ENCODE data around the gene SYCE1L. TPM values are rescaled to one million over a fixed set of nuclear protein-coding genes. Genes with fewer than 3 reads are reported as not detected.
"Not testable (repeated sequence)": the region's sequence is repeated elsewhere in the genome, so short reads cannot be mapped to it uniquely, and the experiment has no call there.

SYCE1L gene
- total RNA-seq = 1 to 10 TPM in 2 of 3 donors, under 1 TPM in 1; 0.48 to 5.1 (median 3.6) TPM

- no peak for DNase-seq (ENCODE audit: low spot score in 2 of 2)
- no peaks in the 10 kb centered on the region for H3K27me3 ChIP-seq
- no peaks in the 10 kb centered on the region for H3K9me3 ChIP-seq
- TF ChIP-seq CTCF (IDR thresholded peaks at IDR 0.05) (no peak), POLR2A (IDR thresholded peaks at IDR 0.05) (no peak), POLR2AphosphoS5 (IDR thresholded peaks at IDR 0.05) (no peak)
- H3K27ac ChIP-seq = no peak within 1 kb of the TSS
- intact Hi-C loops (cut with DNase I; ENCODE audit: low total_unique reads) = no loop called here
- H3K4me3 ChIP-seq = no peak within 1 kb of the TSS
- peaks cover 9% of the 10 kb centered on the region for H3K36me3 ChIP-seq
- H3K4me1 ChIP-seq = no peaks in the 10 kb centered on the region
Measured at GRCh38 chr16:77199211-77199610, at the start of gene SYCE1L. Gene SYCE1L, plus strand, starts transcription at chr16:77199408. Its CDS starts 44 bp downstream, at chr16:77199452.

- no peaks in the 10 kb centered on the region for H3K27me3 ChIP-seq
- no peaks in the 10 kb centered on the region for H3K9me3 ChIP-seq
- TF ChIP-seq POLR2A (IDR thresholded peaks at IDR 0.05) = no peak
- TF ChIP-seq CTCF (IDR thresholded peaks at IDR 0.05) = no peak
- no peak for TF ChIP-seq POLR2AphosphoS5 (IDR thresholded peaks at IDR 0.05)
- no peak overlapping the region for H3K4me3 ChIP-seq
- H3K27ac ChIP-seq = peak overlapping the region in 1 of 2 donors; percentile 69
- H3K4me1 ChIP-seq = no peaks in the 10 kb centered on the region
- no peaks in the 10 kb centered on the region for H3K36me3 ChIP-seq
- intact Hi-C loops (cut with DNase I; ENCODE audit: low total_unique reads) = no loop called here
- DNase-seq (ENCODE audit: low spot score in 2 of 2) = no peak
Measured at GRCh38 chr16:77157346-77158058, 41.7 kb upstream of the SYCE1L start.

GRCh38 chr16:77158293-77158692 is 40.9 kb upstream of the SYCE1L start:
- no peaks in the 10 kb centered on the region for H3K27me3 ChIP-seq
- intact Hi-C loops (cut with DNase I; ENCODE audit: low total_unique reads) = no loop called here
- TF ChIP-seq POLR2A (IDR thresholded peaks at IDR 0.05) (no peak), CTCF (IDR thresholded peaks at IDR 0.05) (no peak), POLR2AphosphoS5 (IDR thresholded peaks at IDR 0.05) (no peak)
- no peaks in the 10 kb centered on the region for H3K4me1 ChIP-seq
- H3K27ac ChIP-seq = peak overlapping the region in 1 of 2 donors; percentile 69
- H3K4me3 ChIP-seq = no peak overlapping the region
- H3K36me3 ChIP-seq = no peaks in the 10 kb centered on the region
- DNase-seq (ENCODE audit: low spot score in 2 of 2) = no peak
- no peaks in the 10 kb centered on the region for H3K9me3 ChIP-seq

- H3K27ac ChIP-seq = no peak overlapping the region
- no peaks in the 10 kb centered on the region for H3K9me3 ChIP-seq
- no peak overlapping the region for H3K4me3 ChIP-seq
- intact Hi-C loops (cut with DNase I; ENCODE audit: low total_unique reads) = loop anchor here (10.0 kb wide), 1 partner anchor 1370 kb away; no protein-coding TSS in a partner anchor
- no peak for TF ChIP-seq POLR2AphosphoS5 (IDR thresholded peaks at IDR 0.05)
- no peak for TF ChIP-seq POLR2A (IDR thresholded peaks at IDR 0.05)
- no peak for TF ChIP-seq CTCF (IDR thresholded peaks at IDR 0.05)
- no peak for DNase-seq (ENCODE audit: low spot score in 2 of 2)
- H3K27me3 ChIP-seq = no peaks in the 10 kb centered on the region
- no peaks in the 10 kb centered on the region for H3K4me1 ChIP-seq
- H3K36me3 ChIP-seq = no peaks in the 10 kb centered on the region
Measured at GRCh38 chr16:77165006-77165405, 34.2 kb upstream of the SYCE1L start.

- H3K4me3 ChIP-seq = not testable (repeated sequence)
- intact Hi-C loops (cut with DNase I; ENCODE audit: low total_unique reads) = loop anchor here (10.0 kb wide), 1 partner anchor 1371 kb away; no protein-coding TSS in a partner anchor
Measured at GRCh38 chr16:77165536-77166236, 33.5 kb upstream of the SYCE1L start.

More at GRCh38 chr16:77165536-77166236, 33.5 kb upstream of the SYCE1L start:
- H3K4me1 ChIP-seq; H3K9me3 ChIP-seq; H3K36me3 ChIP-seq; H3K27ac ChIP-seq; H3K27me3 ChIP-seq; DNase-seq (ENCODE audit: low spot score in 2 of 2): not testable (repeated sequence)
